ENCODE results near the gene GARS1.

DNA sequence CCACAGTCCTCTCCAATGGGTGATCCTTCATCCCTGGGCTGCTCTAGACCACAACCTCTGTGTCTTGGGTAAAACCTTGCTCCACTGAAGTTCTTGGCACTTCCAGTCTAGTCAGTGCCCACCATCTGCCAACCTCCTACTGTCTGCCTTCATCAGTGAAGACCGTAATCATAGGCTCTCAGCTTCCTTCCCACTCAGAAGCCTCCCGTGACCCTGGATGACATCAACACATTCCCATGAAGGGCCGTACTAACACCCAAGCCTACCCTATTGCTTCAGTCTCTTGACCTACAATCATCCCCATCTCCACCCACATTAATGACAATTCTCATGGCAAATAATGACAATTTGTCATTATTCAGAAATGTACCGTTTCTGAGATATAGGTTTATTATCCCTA, 27.6 kb upstream of the GARS1 start:
- TF ChIP-seq, protein P1, sequence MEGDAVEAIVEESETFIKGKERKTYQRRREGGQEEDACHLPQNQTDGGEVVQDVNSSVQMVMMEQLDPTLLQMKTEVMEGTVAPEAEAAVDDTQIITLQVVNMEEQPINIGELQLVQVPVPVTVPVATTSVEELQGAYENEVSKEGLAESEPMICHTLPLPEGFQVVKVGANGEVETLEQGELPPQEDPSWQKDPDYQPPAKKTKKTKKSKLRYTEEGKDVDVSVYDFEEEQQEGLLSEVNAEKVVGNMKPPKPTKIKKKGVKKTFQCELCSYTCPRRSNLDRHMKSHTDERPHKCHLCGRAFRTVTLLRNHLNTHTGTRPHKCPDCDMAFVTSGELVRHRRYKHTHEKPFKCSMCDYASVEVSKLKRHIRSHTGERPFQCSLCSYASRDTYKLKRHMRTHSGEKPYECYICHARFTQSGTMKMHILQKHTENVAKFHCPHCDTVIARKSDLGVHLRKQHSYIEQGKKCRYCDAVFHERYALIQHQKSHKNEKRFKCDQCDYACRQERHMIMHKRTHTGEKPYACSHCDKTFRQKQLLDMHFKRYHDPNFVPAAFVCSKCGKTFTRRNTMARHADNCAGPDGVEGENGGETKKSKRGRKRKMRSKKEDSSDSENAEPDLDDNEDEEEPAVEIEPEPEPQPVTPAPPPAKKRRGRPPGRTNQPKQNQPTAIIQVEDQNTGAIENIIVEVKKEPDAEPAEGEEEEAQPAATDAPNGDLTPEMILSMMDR (IDR thresholded peaks at IDR 0.05), result no peak
- no peak for TF ChIP-seq POLR2A (IDR thresholded peaks at IDR 0.05)
- TF ChIP-seq POLR2AphosphoS5 (IDR thresholded peaks at IDR 0.05; ENCODE audit: insufficient read depth in 1 of 2, low read depth in 1 of 2), result no peak
